HepG2 (cell line): ENCODE data around the gene A4GNT. TPM values are rescaled to one million over a fixed set of nuclear protein-coding genes. Genes with fewer than 3 reads are reported as not detected.

Experiments used
- ATAC-seq: fragments of 200-7000 bp; cut with Tn5 transposase; 3 replicates; pipeline ENCODE4 v1.9.1; 2020; ENCODE audit warnings: mild to moderate bottlenecking, moderate library complexity
- BruUV-seq: library from RNA; stranded (reverse); fragments of 400-500 nt; replicated peaks from 2 replicates; lab custom pipeline; 2021; lab: Mats Ljungman, UMichigan
- CTCF ChIA-PET: fragments of 300-600 bp; formaldehyde crosslinking; extraction: SDS; loops from one replicate; lab custom pipeline; 2021; ENCODE audit warnings: low total read pairs, inconsistent platforms, low intra/inter-chr PET ratio; lab: Yijun Ruan, JAX
- POLR2A ChIA-PET: fragments of 350-600 bp; sonication (Branson Sonifier 250); formaldehyde crosslinking; loops from one replicate; lab custom pipeline; 2020; ENCODE audit warnings: antibody characterized with exemption, inconsistent platforms; lab: Yijun Ruan, JAX
- DNase-seq: peaks from one replicate; pipeline ENCODE4 v3.0.0-alpha.2; 2015; ENCODE audit warnings: low spot score
- FAIRE-seq: peaks from 3 replicates; lab custom pipeline; 2011; peaks lifted over from hg19 to GRCh38; lab: Jason Lieb, UNC
- H2AFZ ChIP-seq: one replicate; pipeline ENCODE4 v1.6.1; 2011; ENCODE audit warnings: low read length, inconsistent platforms
- H3K27ac ChIP-seq: fragments of 300-600 bp; 3 replicates; pipeline ENCODE4 v1.8.0; 2011; ENCODE audit warnings: mixed run types, mild to moderate bottlenecking, mixed read lengths, low read length, inconsistent platforms; ENCODE audit not compliant: insufficient read depth; ENCODE audit errors: extremely low read length
- H3K27me3 ChIP-seq, 2 experiments: fragments of 200-600 bp in 1 of 2; 2 replicates in 1 of 2; 3 replicates in 1 of 2; pipeline versions ENCODE4 v1.6.0 to v1.8.0; 2011; ENCODE audit warnings: low read length in 2 of 2, mild to moderate bottlenecking in 2 of 2, moderate library complexity in 2 of 2, inconsistent platforms in 1 of 2; ENCODE audit not compliant: insufficient read depth in 2 of 2, control insufficient read depth in 1 of 2
- H3K36me3 ChIP-seq, 2 experiments: fragments of 200-600 bp in 1 of 2; replicated peaks in 1 of 2; 2 replicates in 1 of 2; 3 replicates in 1 of 2; pipeline versions ENCODE4 v1.5.1 to v1.8.0; 2011; ENCODE audit warnings: low read length in 2 of 2, inconsistent platforms in 1 of 2; ENCODE audit not compliant: insufficient read depth in 2 of 2, control insufficient read depth in 1 of 2
- H3K4me1 ChIP-seq: 2 replicates; pipeline ENCODE4 v1.5.1; 2012; ENCODE audit warnings: low read length, inconsistent platforms; ENCODE audit not compliant: insufficient read depth
- H3K4me2 ChIP-seq: 2 replicates; pipeline ENCODE4 v1.6.0; 2011; ENCODE audit warnings: low read depth, low read length, inconsistent platforms
- H3K4me3 ChIP-seq, 3 experiments: fragments of 200-600 bp in 1 of 3; sonication (generic), shearing (Covaris generic) in 1 of 3; replicated peaks in 1 of 3; 2 replicates each; pipeline ENCODE4 v1.5.1; 2011 to 2016; ENCODE audit warnings: low read length in 3 of 3, inconsistent platforms in 2 of 3, low read depth in 2 of 3, mild to moderate bottlenecking in 2 of 3, control low read depth in 1 of 3, mixed read lengths in 1 of 3; ENCODE audit not compliant: insufficient read depth in 1 of 3
- H3K79me2 ChIP-seq: one replicate; pipeline ENCODE4 v1.6.1; 2011; ENCODE audit warnings: low read length, inconsistent platforms; ENCODE audit not compliant: insufficient read depth
- H3K9ac ChIP-seq: 2 replicates; pipeline ENCODE4 v1.6.0; 2011; ENCODE audit warnings: mild to moderate bottlenecking, low read depth, low read length, inconsistent platforms; ENCODE audit not compliant: insufficient read depth
- H3K9me3 ChIP-seq: 2 replicates; pipeline ENCODE4 v1.5.1; 2012; ENCODE audit warnings: mild to moderate bottlenecking, low read length
- H4K20me1 ChIP-seq: 2 replicates; pipeline ENCODE4 v1.6.0; 2011; ENCODE audit warnings: inconsistent platforms, mild to moderate bottlenecking, low read length, moderate library complexity; ENCODE audit not compliant: insufficient read depth
- ARHGAP35 ChIP-seq: sonication (generic); formaldehyde crosslinking; IDR thresholded peaks from 2 replicates; pipeline ENCODE4 v1.9.0; 2022; ENCODE audit warnings: mild to moderate bottlenecking, inconsistent platforms, moderate library complexity, missing genetic modification reagents, borderline replicate concordance
- BATF2 ChIP-seq: sonication (generic); formaldehyde crosslinking; IDR thresholded peaks from 2 replicates; pipeline ENCODE4 v1.8.0; 2022; ENCODE audit warnings: mild to moderate bottlenecking, missing genetic modification reagents, moderate library complexity
- ESRRA ChIP-seq: sonication (generic); formaldehyde crosslinking; IDR thresholded peaks from 2 replicates; pipeline ENCODE4 v1.5.1; 2020; ENCODE audit warnings: mild to moderate bottlenecking, low read depth, missing genetic modification reagents
- HNRNPLL ChIP-seq: fragments of 200-400 bp; formaldehyde crosslinking; IDR thresholded peaks from 2 replicates; pipeline ENCODE4 v1.6.1; 2017; ENCODE audit warnings: mild to moderate bottlenecking, low read depth, low read length; ENCODE audit not compliant: poor library complexity, severe bottlenecking
- MEIS1 ChIP-seq: sonication (generic); formaldehyde crosslinking; IDR thresholded peaks from 2 replicates; pipeline ENCODE4 v1.9.0; 2021; ENCODE audit warnings: mild to moderate bottlenecking, missing genetic modification reagents, moderate library complexity, borderline replicate concordance
- PAF1 ChIP-seq: IDR thresholded peaks from 2 replicates; pipeline ENCODE4 v1.6.1; 2016; ENCODE audit warnings: missing genetic modification reagents, missing compliant biosample characterization
- PCBP1 ChIP-seq: fragments of 200-400 bp; formaldehyde crosslinking; IDR thresholded peaks from 2 replicates; pipeline ENCODE4 v1.6.1; 2017; ENCODE audit warnings: mild to moderate bottlenecking, low read depth, low read length, borderline replicate concordance
- RELA ChIP-seq: sonication (generic); formaldehyde crosslinking; IDR thresholded peaks from 2 replicates; pipeline ENCODE4 v1.4.0; 2020; ENCODE audit warnings: missing genetic modification reagents
- SATB2 ChIP-seq: sonication (generic); formaldehyde crosslinking; IDR thresholded peaks from 2 replicates; pipeline ENCODE4 v1.5.0; 2020; ENCODE audit warnings: missing genetic modification reagents
- ZNF224 ChIP-seq: sonication (generic); formaldehyde crosslinking; IDR thresholded peaks from 2 replicates; pipeline ENCODE4 v1.5.0; 2020; ENCODE audit warnings: mild to moderate bottlenecking, missing genetic modification reagents
- ZNF333 ChIP-seq: sonication (generic); formaldehyde crosslinking; IDR thresholded peaks from 2 replicates; pipeline ENCODE4 v1.4.0; 2020; ENCODE audit warnings: mild to moderate bottlenecking, missing genetic modification reagents, borderline replicate concordance
- WGBS: methylation state at CpG from one replicate; pipeline ENCODE4 v1.1.6; 2017; ENCODE audit warnings: low lambda C conversion rate; 5-methylcytosine and 5-hydroxymethylcytosine counted together
- in situ Hi-C: cut with HindIII; loops from 2 replicates; pipeline ENCODE4 v1.10.0; 2017; ENCODE audit warnings: low pct_unique_long_range_greater_than_20kb; ENCODE audit not compliant: extremely low pct_ligation_motif_present
- intact Hi-C: fragments of 100-400 bp; cut with micrococcal nuclease; formaldehyde crosslinking; loops from one replicate; pipeline ENCODE4 v1.10.0; 2022; ENCODE audit not compliant: unreplicated experiment
- polyA plus RNA-seq, 8 experiments: library from polyadenylated mRNA; depleted of rRNA in 3 of 8; stranded (reverse) in 7 of 8; unstranded in 1 of 8; fragments of >200 nt; fragmentation: Illumina TruSeq in 4 of 8; extraction: Trizol in 4 of 8; gene quantifications; 2 replicates each; pipeline versions ENCODE4 v1.2.1 to v1.2.3, GENCODE V29; 2011 to 2016; ENCODE audit warnings: low read depth in 4 of 8, missing spikeins in 1 of 8, mixed read lengths in 1 of 8; ENCODE audit not compliant: insufficient read depth in 1 of 8
- total RNA-seq, 5 experiments: library from RNA; depleted of rRNA; stranded (reverse); fragments of >200 nt; fragmentation: Illumina TruSeq; extraction: Trizol; gene quantifications; 2 replicates each; pipeline ENCODE4 v1.2.3, GENCODE V29; 2016; ENCODE audit warnings: low read depth in 1 of 5

The A4GNT gene
- total and polyA plus RNA-seq, 2 of the 13 experiments (the other 11 are each of a cell fraction or from before 2014, with no cell fraction given): not detected

GRCh38 chr3:138124706-138125355 is 7.4 kb downstream of the A4GNT start:
- CTCF ChIA-PET: no interaction called here
- no peak overlapping the region for H3K4me2 ChIP-seq
- POLR2A ChIA-PET: no interaction called here
- no peaks in the 10 kb centered on the region for H3K4me1 ChIP-seq
- H3K36me3 ChIP-seq: no peaks in the 10 kb centered on the region
- TF ChIP-seq PAF1 (CRISPR knock-in tag): no peak
- no peak for TF ChIP-seq ARHGAP35 (CRISPR knock-in tag)
- TF ChIP-seq SATB2: no peak
- TF ChIP-seq MEIS1: no peak
- no peak for TF ChIP-seq RELA (CRISPR knock-in tag)
- no peak for TF ChIP-seq ZNF333 (CRISPR knock-in tag)
- no peak for TF ChIP-seq ESRRA (CRISPR knock-in tag)
- no peak for TF ChIP-seq HNRNPLL
- no peak overlapping the region for H3K27ac ChIP-seq
- H3K9me3 ChIP-seq: no peaks in the 10 kb centered on the region
- H3K4me3 ChIP-seq: no peak overlapping the region
- no peaks in the 10 kb centered on the region; a peak in 1 of 5 replicates for H3K27me3 ChIP-seq
- intact Hi-C loops: no loop called here
- no peak for DNase-seq
- FAIRE-seq: no peak
- no peak for ATAC-seq
- no peak overlapping the region for H3K9ac ChIP-seq
- H3K79me2 ChIP-seq: no peaks in the 10 kb centered on the region
- in situ Hi-C loops: no loop called here
- no TSS peak for BruUV-seq
- H4K20me1 ChIP-seq: no peaks in the 10 kb centered on the region
- 69% methylated on average over 10 of the region's 10 CpGs for WGBS
- no peak overlapping the region for H2AFZ ChIP-seq

- Histone ChIP-seq H3K79me2 (no peaks in the 10 kb centered on the region), H4K20me1 (no peaks in the 10 kb centered on the region), H2AFZ (no peak overlapping the region), H3K4me3 (no peak overlapping the region), H3K9me3 (no peaks in the 10 kb centered on the region)
- FAIRE-seq (no peak), DNase-seq (no peak), ATAC-seq (no peak)
- ChIA-PET POLR2A (no interaction called here), CTCF (no interaction called here)
- intact Hi-C loops: no loop called here
- TF ChIP-seq PCBP1 (no peak), BATF2 (CRISPR knock-in tag) (no peak), ZNF224 (CRISPR knock-in tag) (no peak)
- TF ChIP-seq, all 625 proteins: peak for 0
- H3K27me3 ChIP-seq: no peaks in the 10 kb centered on the region; a peak in 1 of 5 replicates
- in situ Hi-C loops: no loop called here
- no peak overlapping the region for H3K27ac ChIP-seq
- H3K36me3 ChIP-seq: no peaks in the 10 kb centered on the region
- no peak overlapping the region for H3K4me2 ChIP-seq
- no TSS peak for BruUV-seq
- H3K9ac ChIP-seq: no peak overlapping the region
- H3K4me1 ChIP-seq: 0 out of 2 replicates have a peak, but pooled peaks cover 1% of the 10 kb centered on the region
- WGBS: 22% methylated on average over 6 of the region's 6 CpGs
Observed at GRCh38 chr3:138124188-138124587, 8.0 kb downstream of the A4GNT start.
